SKM-1 treated with dmso at 0.1 percent for 144 hours (cell line): ENCODE measurements around the gene CDH8.
"Not testable (repeated sequence)": the region's sequence is repeated elsewhere in the genome, so short reads cannot be mapped to it uniquely, and the experiment has no call there.

ENCODE experiments used
- DNase-seq: peaks from one replicate; lab custom pipeline; 2025; ENCODE audit not compliant: unreplicated experiment; lab: John Stamatoyannopoulos, UW

The CDH8 gene

DNA sequence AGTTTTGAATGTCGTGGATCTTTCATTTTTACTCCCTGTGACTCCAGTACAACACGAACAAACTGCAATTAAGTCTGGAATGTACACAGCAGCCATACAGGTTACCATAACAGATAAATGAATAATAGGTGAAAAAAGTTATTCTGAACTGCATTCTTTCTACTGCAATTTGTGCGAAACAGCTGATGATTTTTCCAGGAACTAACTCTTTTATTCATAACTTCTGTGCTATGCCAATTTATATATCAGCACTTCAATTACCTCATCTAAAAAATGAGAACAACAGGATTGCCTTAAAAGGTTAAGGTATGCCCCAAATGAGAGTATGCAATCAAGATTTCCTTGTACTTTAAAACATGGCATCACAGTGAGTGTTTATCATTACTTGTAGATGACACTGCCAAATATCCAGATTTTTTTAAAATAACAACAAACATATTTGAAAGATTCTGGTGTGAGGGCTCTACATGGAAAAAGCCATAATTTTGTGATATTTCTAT lies 238.9 kb downstream of the CDH8 start:
- DNase-seq, result no peak

DNA sequence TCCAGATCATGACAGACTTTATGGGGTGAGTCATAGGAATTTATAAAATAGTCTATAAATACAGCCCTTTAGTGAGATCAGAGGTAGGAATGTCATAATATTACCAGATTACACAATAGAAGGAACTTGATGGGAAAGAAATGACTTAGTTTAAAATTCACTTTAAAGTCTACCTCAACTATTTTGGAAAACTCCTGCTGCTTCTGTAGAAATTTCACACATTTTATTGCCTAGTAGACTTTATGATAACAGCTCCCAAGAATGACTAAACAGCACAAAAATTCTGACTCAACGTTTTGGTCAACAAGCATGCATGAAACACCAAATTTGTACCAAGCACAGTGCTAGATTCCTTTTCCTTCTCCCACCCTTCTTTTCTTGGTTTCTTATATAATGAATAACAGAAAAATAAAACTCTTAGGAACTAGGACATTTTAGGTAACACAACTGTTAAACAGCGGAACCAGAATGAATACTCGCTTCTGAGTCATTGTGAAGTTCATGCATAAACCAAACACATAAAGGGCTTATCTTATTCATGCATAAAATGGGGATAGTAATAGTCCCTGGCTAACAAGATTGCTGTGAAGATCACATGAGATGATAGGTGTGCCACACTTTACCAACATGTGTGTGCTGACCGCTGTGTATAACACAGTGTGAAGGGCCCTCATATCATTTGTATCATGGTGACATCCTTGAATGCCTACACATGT lies 243.9 kb downstream of the CDH8 start:
- DNase-seq, result no peak

DNA sequence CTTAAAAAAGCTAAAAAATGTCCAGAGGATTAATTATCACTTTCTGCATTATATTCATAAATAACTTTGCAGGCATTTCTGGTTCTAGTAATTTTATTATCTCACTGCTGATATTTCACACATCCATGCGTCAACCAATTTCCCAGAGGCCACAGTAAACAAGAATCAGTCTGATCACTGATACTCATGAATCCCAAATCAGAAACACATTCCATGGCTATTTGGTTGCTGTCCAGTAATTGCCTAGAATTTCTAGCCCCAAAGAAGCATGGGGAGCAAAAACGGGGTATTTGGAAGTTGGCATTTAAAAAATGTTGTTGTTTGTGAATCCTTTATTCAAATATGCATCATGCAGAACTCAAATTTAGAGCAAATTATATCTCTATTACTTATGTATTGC lies 244.8 kb downstream of the CDH8 start:
- no peak for DNase-seq

- not testable (repeated sequence) for DNase-seq
These were observed 254.4 kb downstream of the CDH8 start for GRCh38 chr16:61781855-61782254.

DNA sequence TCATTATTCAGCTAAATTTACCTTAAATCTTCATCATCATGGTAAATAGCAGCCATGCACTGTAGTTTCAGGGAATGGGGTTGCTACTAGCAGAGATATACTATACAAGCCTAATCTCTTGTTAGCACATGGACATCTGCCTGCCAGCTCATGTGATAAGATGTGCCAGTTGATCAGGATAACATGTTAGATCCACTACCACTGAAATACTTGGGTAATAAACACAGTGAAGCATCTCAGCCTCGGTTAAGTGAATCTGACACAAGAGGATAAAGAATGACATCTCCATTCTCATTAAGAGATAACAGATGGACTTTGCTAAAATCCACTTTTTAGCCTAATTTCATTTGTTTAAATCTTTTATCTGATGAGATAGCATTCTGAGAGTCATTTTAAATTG lies 256.1 kb downstream of the CDH8 start:
- no peak for DNase-seq

DNA sequence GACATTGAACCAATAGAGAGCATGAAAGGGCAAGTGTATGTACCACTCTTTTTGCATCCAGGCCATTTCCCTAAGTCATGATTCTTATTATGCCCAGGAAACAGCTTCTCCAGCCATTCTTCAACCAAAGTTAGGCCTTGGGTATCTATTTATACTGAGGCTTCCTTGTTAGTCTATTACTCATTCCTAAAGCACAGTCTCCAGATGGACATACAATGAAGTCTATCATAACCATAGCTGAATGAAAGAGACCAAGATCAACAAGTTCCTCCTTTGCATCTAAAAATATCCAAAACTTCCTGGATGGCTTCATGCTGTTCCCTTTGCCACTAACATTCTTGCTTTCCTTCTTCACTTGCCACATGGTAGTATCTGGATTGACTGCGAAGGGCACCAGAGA lies 265.9 kb downstream of the CDH8 start:
- DNase-seq, result no peak

GRCh38 chr16:61763991-61764390 lies 272.2 kb downstream of the CDH8 start:
- DNase-seq, result no peak

DNA sequence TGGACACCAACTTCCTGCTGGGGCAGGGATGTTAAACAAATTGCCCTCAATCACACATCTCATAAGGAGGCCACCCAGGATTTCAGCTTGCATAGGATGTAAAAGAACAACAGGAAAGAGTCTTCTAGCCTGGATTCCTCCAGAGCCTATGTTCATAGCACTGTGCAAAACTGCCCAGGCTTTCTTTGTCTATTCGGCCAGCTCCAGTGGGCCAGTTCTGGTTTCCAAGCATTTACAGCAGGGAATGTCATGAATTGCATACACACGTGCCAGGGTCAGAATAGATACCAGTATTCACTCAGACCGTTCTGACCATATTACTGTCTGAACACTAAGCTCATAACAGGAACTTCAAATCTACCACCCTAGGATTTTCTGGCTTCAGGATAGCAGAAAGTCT lies 273.2 kb downstream of the CDH8 start:
- DNase-seq, result no peak

DNA sequence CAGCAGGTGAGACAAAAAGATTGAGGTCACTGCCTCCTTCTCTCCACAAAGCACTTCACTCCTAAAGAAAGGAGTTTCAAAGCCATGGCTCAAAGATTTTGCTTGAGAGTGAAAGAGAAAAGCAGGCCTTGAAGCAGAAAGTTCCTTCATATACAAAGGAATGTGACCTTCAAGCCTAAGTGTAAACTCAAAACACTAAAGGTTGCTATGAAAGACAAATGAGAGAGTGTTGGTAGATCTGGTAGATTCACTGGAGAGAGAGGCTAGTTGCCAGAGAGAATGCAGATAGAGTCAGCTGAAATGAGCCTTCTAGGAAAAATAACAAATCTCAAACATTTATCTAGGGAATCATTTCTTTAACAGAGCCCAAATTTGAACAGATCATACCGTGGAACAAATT lies 305.2 kb downstream of the CDH8 start:
- DNase-seq, result no peak

DNA sequence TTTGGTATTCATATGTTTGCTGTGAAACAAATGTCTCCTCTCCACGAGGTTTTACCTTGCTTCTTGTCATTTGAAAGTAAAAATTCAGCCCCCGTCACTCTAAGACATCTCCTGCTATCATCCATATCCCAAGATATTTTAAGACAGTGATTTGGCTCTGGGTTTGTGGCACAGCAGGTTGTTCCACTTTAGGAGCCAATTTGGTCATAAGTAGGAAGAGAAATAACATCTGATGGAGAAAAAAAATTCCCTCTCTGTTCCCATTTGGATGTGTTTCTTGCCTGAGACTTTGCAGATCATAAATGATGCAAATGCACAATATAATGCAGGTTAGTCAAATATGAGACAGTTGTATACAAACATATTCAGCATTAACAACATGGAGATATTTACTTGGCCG lies 309.5 kb downstream of the CDH8 start:
- DNase-seq, result no peak

DNA sequence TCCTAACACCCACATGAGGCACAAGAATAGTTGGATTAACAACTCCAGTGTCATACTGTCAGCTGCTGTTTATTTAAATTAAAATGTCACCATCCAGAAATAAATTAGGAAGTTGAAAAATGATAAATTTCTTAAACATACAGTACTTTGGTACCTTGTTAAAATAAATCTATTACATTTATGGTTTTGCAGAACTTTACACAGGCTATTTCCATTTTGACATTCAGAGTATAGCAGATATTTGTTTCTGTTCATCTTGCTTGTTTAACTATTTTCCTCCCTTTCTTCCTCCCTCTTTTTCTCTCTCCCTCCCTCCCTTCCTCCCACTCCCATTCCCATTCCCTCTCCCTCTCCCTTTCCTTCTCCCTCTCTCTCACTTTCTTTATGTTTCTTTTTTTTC lies 310.1 kb downstream of the CDH8 start:
- no peak for DNase-seq

- DNase-seq, result no peak
These were observed 314.7 kb downstream of the CDH8 start for GRCh38 chr16:61721544-61721943.

GRCh38 chr16:61715393-61715792 lies 320.8 kb downstream of the CDH8 start:
- DNase-seq, result no peak

DNA sequence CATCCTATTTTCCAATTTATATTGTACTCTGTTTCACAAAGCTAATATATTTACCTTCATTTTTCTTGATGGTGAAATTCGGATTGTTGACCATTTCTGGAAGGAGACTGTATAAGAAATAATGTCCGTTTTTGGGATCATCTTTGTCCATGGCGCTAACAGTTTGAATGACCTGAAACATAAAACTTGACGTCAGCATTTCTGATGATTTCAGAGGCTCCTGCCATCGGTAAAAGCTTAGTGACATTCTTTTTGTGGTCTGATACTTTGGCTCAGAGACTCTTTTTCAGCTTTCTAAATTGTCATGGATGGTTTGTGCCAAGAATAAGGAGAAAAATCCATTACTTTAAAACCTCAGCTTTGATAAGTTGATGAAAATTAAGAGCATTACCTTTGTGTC lies 322.5 kb downstream of the CDH8 start:
- DNase-seq, result no peak

DNA sequence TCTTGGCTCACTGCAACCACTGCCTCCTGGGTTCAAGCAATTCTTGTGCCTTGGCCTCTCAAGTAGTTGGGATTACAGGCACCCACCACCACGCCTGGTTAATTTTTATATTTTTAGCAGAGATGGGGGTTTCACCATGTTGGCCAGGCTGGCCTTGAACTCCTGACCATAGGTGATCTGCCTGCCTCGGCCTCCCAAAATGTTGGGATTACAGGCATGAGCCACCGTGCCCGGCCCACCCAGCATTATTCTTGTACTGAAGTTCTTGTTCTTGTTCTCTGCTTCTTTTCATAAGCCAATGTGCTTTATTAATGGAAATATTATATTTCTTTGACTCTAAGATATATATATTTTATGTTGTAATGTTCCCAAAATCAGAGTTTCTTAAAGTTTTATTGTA lies 336.6 kb downstream of the CDH8 start:
- not testable (repeated sequence) for DNase-seq

DNA sequence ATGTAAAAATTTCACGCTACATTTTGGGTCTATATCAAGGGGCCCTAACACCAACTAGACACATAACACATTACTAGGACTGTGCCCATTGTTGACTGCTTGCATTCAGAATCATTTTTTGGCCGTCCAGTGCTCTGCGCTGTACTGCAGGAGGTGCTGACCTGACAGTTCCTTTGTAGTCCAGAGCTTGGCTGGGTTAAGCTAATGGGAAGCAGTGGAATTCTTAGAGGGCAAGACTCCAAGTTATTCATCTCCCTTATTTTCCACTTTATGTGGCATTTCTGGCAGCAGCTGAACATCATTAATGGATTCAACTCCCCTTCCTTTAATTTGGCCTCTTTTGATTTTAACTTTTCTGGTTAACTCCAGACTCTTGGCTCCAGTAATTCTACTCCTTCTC lies 351.7 kb downstream of the CDH8 start:
- no peak for DNase-seq

- DNase-seq, result no peak
These were observed 354.6 kb downstream of the CDH8 start for GRCh38 chr16:61681673-61682072.

DNA sequence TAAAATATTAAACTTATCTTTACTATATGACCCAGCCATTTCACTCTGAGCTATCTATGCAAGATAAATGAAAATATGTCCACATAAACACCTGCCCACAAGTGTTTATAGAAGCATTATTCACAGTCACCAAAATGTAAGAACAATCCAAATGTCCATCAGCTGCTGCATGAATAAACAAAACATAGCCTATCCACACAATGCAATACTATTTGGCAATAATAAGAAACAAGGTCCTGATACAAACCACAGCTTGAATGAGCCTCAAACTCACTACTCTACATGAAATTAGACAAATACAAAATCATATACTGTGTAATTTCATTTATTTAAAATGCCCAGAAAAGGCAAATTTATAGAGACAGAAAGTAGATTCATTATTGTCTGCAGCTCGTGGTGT lies 355.1 kb downstream of the CDH8 start:
- DNase-seq, result no peak

DNA sequence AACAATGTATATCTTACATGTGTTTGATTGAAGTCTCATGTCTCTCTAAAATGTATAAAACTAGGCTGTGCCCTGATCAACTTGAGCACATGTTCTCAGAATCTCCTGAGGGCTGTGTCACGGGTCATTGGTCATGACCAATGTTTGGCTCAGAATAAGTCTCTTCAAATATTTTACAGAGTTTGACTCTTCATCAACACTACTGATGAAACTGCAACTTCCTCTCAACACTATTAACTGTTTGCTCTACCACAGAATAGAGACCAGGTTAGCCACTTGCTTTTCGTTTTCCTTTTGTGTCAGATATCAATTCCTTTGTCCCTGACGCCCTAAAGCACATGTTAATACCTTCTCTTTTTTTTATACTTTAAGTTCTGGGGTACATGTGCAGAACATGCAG lies 358.1 kb downstream of the CDH8 start:
- no peak for DNase-seq

DNA sequence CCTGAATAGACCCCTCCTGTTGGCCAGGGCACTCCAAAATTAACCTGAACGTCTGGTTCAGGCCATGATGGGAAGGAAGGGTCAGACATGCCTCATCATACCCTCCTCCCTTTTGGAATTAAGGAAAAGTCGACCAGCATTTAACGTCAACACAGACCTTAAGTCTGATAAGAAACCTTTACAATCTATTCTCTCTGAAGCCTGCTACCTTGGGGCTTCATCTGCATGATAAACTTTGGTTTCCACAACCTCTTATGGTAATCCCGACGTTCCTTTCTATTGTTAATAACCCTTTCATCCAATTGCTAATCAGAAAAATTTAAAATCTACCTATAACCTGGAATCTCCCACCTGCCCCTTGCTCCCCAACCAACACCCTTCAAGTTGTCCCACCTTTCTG lies 358.5 kb downstream of the CDH8 start:
- no peak for DNase-seq

GRCh38 chr16:61676740-61677139 lies 359.5 kb downstream of the CDH8 start:
- no peak for DNase-seq

GRCh38 chr16:61671161-61671560 lies 365.1 kb downstream of the CDH8 start:
- DNase-seq, result no peak

GRCh38 chr16:61665512-61665911 lies 370.7 kb downstream of the CDH8 start:
- DNase-seq, result no peak
